Measurements from ENCODE around the gene VAC14. TPM values are rescaled to one million over a fixed set of nuclear protein-coding genes. Genes with fewer than 3 reads are reported as not detected.

VAC14 gene
- total and polyA plus RNA-seq, 5 experiments from 2014 or later = 27.2 to 50.7 (median 41.4) TPM

Other genes with a start within 250 kb of the VAC14 start
- under 1 TPM in 1 of 2 experiments, not detected in 1; 0.36 TPM for gene IL34, start 154.6 kb downstream of the VAC14 start, total RNA-seq
- not detected for gene IL34, start 154.6 kb downstream of the VAC14 start, polyA plus RNA-seq
- 10 to 100 TPM; 23.3 to 26.8 TPM for gene MTSS2, start 115.1 kb downstream of the VAC14 start, total RNA-seq
- gene MTSS2, start 115.1 kb downstream of the VAC14 start, polyA plus RNA-seq = under 1 TPM in 1 of 3 donors, not detected in 2; 0.28 TPM

All from naive thymus-derived CD8-positive, alpha-beta T cell (primary cell).